Astrocyte (in vitro differentiated cells and primary cell): ENCODE data around the gene PRDM10. TPM values are rescaled to one million over a fixed set of nuclear protein-coding genes. Genes with fewer than 3 reads are reported as not detected.

Experiments
- DNase-seq: peaks from one replicate; pipeline ENCODE4 v3.0.0-alpha.2; 2010; ENCODE audit warnings: low read depth
- FAIRE-seq: peaks from 2 replicates; lab custom pipeline; 2011; peaks lifted over from hg19 to GRCh38; lab: Jason Lieb, UNC
- H2AFZ ChIP-seq: 2 replicates; pipeline ENCODE4 v1.6.0; 2012; ENCODE audit warnings: low read depth, low read length, inconsistent platforms
- H3K27ac ChIP-seq: 2 replicates; pipeline ENCODE4 v1.5.1; 2011; ENCODE audit warnings: low read depth, low read length, inconsistent platforms
- H3K27me3 ChIP-seq: 2 replicates; pipeline ENCODE4 v1.6.0; 2011; ENCODE audit warnings: low read length, inconsistent platforms; ENCODE audit not compliant: insufficient read depth
- H3K36me3 ChIP-seq: 2 replicates; pipeline ENCODE4 v1.5.1; 2011; ENCODE audit warnings: low read length, inconsistent platforms; ENCODE audit not compliant: insufficient read depth
- H3K4me1 ChIP-seq: 2 replicates; pipeline ENCODE4 v1.5.1; 2011; ENCODE audit warnings: low read length, inconsistent platforms; ENCODE audit not compliant: insufficient read depth
- H3K4me2 ChIP-seq: 2 replicates; pipeline ENCODE4 v1.6.0; 2012; ENCODE audit warnings: low read length, inconsistent platforms
- H3K4me3 ChIP-seq: 2 replicates; pipeline ENCODE4 v1.5.1; 2011; ENCODE audit warnings: low read depth, mild to moderate bottlenecking, low read length, inconsistent platforms; ENCODE audit not compliant: insufficient read depth
- H3K79me2 ChIP-seq: 2 replicates; pipeline ENCODE4 v1.6.0; 2012; ENCODE audit warnings: mild to moderate bottlenecking, low read length, inconsistent platforms; ENCODE audit not compliant: insufficient read depth
- H3K9ac ChIP-seq: 2 replicates; pipeline ENCODE4 v1.6.0; 2012; ENCODE audit warnings: mild to moderate bottlenecking, low read length, inconsistent platforms
- H3K9me3 ChIP-seq: 2 replicates; pipeline ENCODE4 v1.5.1; 2012; ENCODE audit warnings: low read depth, mild to moderate bottlenecking, low read length, inconsistent platforms; ENCODE audit not compliant: insufficient read depth
- H4K20me1 ChIP-seq: 2 replicates; pipeline ENCODE4 v1.6.0; 2012; ENCODE audit warnings: low read length, inconsistent platforms; ENCODE audit not compliant: insufficient read depth
- H3K27ac Mint-ChIP-seq: one replicate; pipeline ENCODE4 v1.8.0; 2021; ENCODE audit warnings: mild to moderate bottlenecking, mixed read lengths; ENCODE audit not compliant: unreplicated experiment
- H3K27me3 Mint-ChIP-seq: one replicate; pipeline ENCODE4 v1.8.0; 2021; ENCODE audit warnings: low read depth, mixed read lengths; ENCODE audit not compliant: unreplicated experiment
- H3K36me3 Mint-ChIP-seq: one replicate; pipeline ENCODE4 v1.8.0; 2021; ENCODE audit warnings: low read depth, mixed read lengths; ENCODE audit not compliant: unreplicated experiment
- H3K4me1 Mint-ChIP-seq: one replicate; pipeline ENCODE4 v1.8.0; 2021; ENCODE audit warnings: low read depth, mixed read lengths; ENCODE audit not compliant: unreplicated experiment
- H3K4me3 Mint-ChIP-seq: one replicate; pipeline ENCODE4 v1.8.0; 2021; ENCODE audit warnings: mild to moderate bottlenecking, moderate library complexity, mixed read lengths; ENCODE audit not compliant: unreplicated experiment
- H3K9me3 Mint-ChIP-seq: one replicate; pipeline ENCODE4 v1.8.0; 2021; ENCODE audit warnings: mild to moderate bottlenecking, mixed read lengths; ENCODE audit not compliant: unreplicated experiment
- CTCF ChIP-seq: IDR thresholded peaks from 2 replicates; pipeline ENCODE4 v1.5.1; 2011; ENCODE audit warnings: low read depth, mild to moderate bottlenecking, inconsistent platforms, low read length, moderate library complexity; ENCODE audit not compliant: insufficient read depth
- EZH2 ChIP-seq: IDR thresholded peaks from 2 replicates; pipeline ENCODE4 v1.6.1; 2012; ENCODE audit warnings: mild to moderate bottlenecking, low read length, inconsistent platforms; ENCODE audit not compliant: insufficient read depth
- total RNA-seq: library from RNA; stranded (reverse); gene quantifications from 2 replicates; pipeline ENCODE4 v1.2.1, GENCODE V29; 2021

The PRDM10 gene
- total RNA-seq, 1 donor from 2014 or later, result 10.1 TPM

- Mint-ChIP-seq H3K9me3 (no peaks in the 10 kb centered on the region), H3K4me3 (no peak overlapping the region), H3K27me3 (no peaks in the 10 kb centered on the region), H3K4me1 (peaks cover 17% of the 10 kb centered on the region), H3K36me3 (peaks cover 17% of the 10 kb centered on the region), H3K27ac (no peak overlapping the region)
- no peak overlapping the region for H3K27ac ChIP-seq
- no peaks in the 10 kb centered on the region for H3K36me3 ChIP-seq
- H3K4me1 ChIP-seq, result peaks cover 6% of the 10 kb centered on the region
- no peak overlapping the region for H3K4me2 ChIP-seq
- no peak overlapping the region for H3K9ac ChIP-seq
- TF ChIP-seq CTCF (no peak), EZH2 (no peak)
- H3K79me2 ChIP-seq, result no peaks in the 10 kb centered on the region
- DNase-seq (no peak), FAIRE-seq (no peak)
- no peak overlapping the region for H2AFZ ChIP-seq
- H3K27me3 ChIP-seq, result no peaks in the 10 kb centered on the region
- H3K9me3 ChIP-seq, result no peaks in the 10 kb centered on the region
- no peak overlapping the region for H3K4me3 ChIP-seq
- peaks cover 5% of the 10 kb centered on the region for H4K20me1 ChIP-seq
These were observed 59.6 kb downstream of the PRDM10 start for GRCh38 chr11:129943036-129943435.

GRCh38 chr11:129939510-129939909, 63.1 kb downstream of the PRDM10 start:
- no peaks in the 10 kb centered on the region for H3K4me1 ChIP-seq
- DNase-seq, result no peak
- no peak overlapping the region for H2AFZ ChIP-seq
- H3K9ac ChIP-seq, result no peak overlapping the region
- H3K4me3 ChIP-seq, result no peak overlapping the region
- H3K4me3 Mint-ChIP-seq, result no peak overlapping the region
- H3K4me1 Mint-ChIP-seq, result peaks cover 2% of the 10 kb centered on the region
- no peaks in the 10 kb centered on the region for H3K36me3 ChIP-seq
- no peaks in the 10 kb centered on the region for H3K27me3 Mint-ChIP-seq
- H3K4me2 ChIP-seq, result no peak overlapping the region
- H3K79me2 ChIP-seq, result no peaks in the 10 kb centered on the region
- H3K9me3 Mint-ChIP-seq, result no peaks in the 10 kb centered on the region
- H3K9me3 ChIP-seq, result no peaks in the 10 kb centered on the region
- H3K27ac ChIP-seq, result no peak overlapping the region
- no peaks in the 10 kb centered on the region for H4K20me1 ChIP-seq
- no peaks in the 10 kb centered on the region for H3K27me3 ChIP-seq
- H3K27ac Mint-ChIP-seq, result no peak overlapping the region
- H3K36me3 Mint-ChIP-seq, result peaks cover 10% of the 10 kb centered on the region
- FAIRE-seq, result no peak
- TF ChIP-seq CTCF (no peak), EZH2 (no peak)

GRCh38 chr11:129938764-129939163, 63.9 kb downstream of the PRDM10 start:
- H3K4me1 Mint-ChIP-seq, result peaks cover 2% of the 10 kb centered on the region
- no peaks in the 10 kb centered on the region for H4K20me1 ChIP-seq
- H3K79me2 ChIP-seq, result no peaks in the 10 kb centered on the region
- no peaks in the 10 kb centered on the region for H3K9me3 Mint-ChIP-seq
- no peak overlapping the region for H3K9ac ChIP-seq
- no peaks in the 10 kb centered on the region for H3K4me1 ChIP-seq
- no peaks in the 10 kb centered on the region for H3K9me3 ChIP-seq
- no peak overlapping the region for H3K27ac ChIP-seq
- no peak overlapping the region for H2AFZ ChIP-seq
- DNase-seq (no peak), FAIRE-seq (no peak)
- H3K27me3 ChIP-seq, result no peaks in the 10 kb centered on the region
- no peaks in the 10 kb centered on the region for H3K27me3 Mint-ChIP-seq
- no peak overlapping the region for H3K27ac Mint-ChIP-seq
- H3K4me2 ChIP-seq, result no peak overlapping the region
- H3K4me3 ChIP-seq, result no peak overlapping the region
- H3K4me3 Mint-ChIP-seq, result no peak overlapping the region
- no peak for TF ChIP-seq CTCF
- peaks cover 14% of the 10 kb centered on the region for H3K36me3 Mint-ChIP-seq
- H3K36me3 ChIP-seq, result no peaks in the 10 kb centered on the region
